ENCODE data around the gene AMT. TPM values are rescaled to one million over a fixed set of nuclear protein-coding genes. Genes with fewer than 3 reads are reported as not detected.
"Not testable (repeated sequence)": the region's sequence is repeated elsewhere in the genome, so short reads cannot be mapped to it uniquely, and the experiment has no call there.

Gene AMT
- total and polyA plus RNA-seq, 4 donors, result 4.1 to 22.2 (median 18.0) TPM

- no peak for DNase-seq (ENCODE audit: low read depth in 4 of 6, low spot score in 6 of 6)
- Histone ChIP-seq H3K9me3 (ENCODE audit: control insufficient read depth, insufficient read depth, low read length) (no peaks in the 10 kb centered on the region), H3K36me3 (ENCODE audit: control insufficient read depth, insufficient read depth, low read length) (peaks cover 3% of the 10 kb centered on the region), H3K4me3 (ENCODE audit: low read depth, low read length) (no peak overlapping the region), H3K4me1 (ENCODE audit: control insufficient read depth, insufficient read depth, low read length) (peaks cover 3% of the 10 kb centered on the region), H3K27me3 (ENCODE audit: control insufficient read depth, insufficient read depth, low read length) (no peaks in the 10 kb centered on the region), H3K27ac (ENCODE audit: low read depth, low read length) (no peak overlapping the region)
- WGBS (ENCODE audit: insufficient coverage), result 78% methylated on average over 1 of the region's 2 CpGs
These were observed 20.5 kb downstream of the AMT start for GRCh38 chr3:49401766-49402165.

GRCh38 chr3:49399461-49399860 is 22.8 kb downstream of the AMT start:
- Histone ChIP-seq H3K4me1 (ENCODE audit: control insufficient read depth, insufficient read depth, low read length) (peaks cover 3% of the 10 kb centered on the region), H3K27me3 (ENCODE audit: control insufficient read depth, insufficient read depth, low read length) (no peaks in the 10 kb centered on the region), H3K36me3 (ENCODE audit: control insufficient read depth, insufficient read depth, low read length) (peaks cover 11% of the 10 kb centered on the region), H3K4me3 (ENCODE audit: low read depth, low read length) (no peak overlapping the region), H3K9me3 (ENCODE audit: control insufficient read depth, insufficient read depth, low read length) (no peaks in the 10 kb centered on the region), H3K27ac (ENCODE audit: low read depth, low read length) (no peak overlapping the region)
- no peak for DNase-seq (ENCODE audit: low read depth in 4 of 6, low spot score in 6 of 6)
- 100% methylated on average over 1 of the region's 3 CpGs for WGBS (ENCODE audit: insufficient coverage)

- peak in 4 of 6 donors; percentile 38 to 91 (median 54) for DNase-seq (ENCODE audit: low read depth in 4 of 6, low spot score in 6 of 6)
- no peak overlapping the region for H3K4me3 ChIP-seq (ENCODE audit: low read depth, low read length)
These were observed 24.8 kb downstream of the AMT start for GRCh38 chr3:49397470-49397869.

GRCh38 chr3:49391310-49391709 is 31.0 kb downstream of the AMT start:
- WGBS (ENCODE audit: insufficient coverage), result no CpG with 5 or more reads among the region's 10 CpGs
- DNase-seq (ENCODE audit: low read depth in 4 of 6, low spot score in 6 of 6), result not testable (repeated sequence)

More at GRCh38 chr3:49397470-49397869, 24.8 kb downstream of the AMT start:
- Histone ChIP-seq H3K36me3 (ENCODE audit: control insufficient read depth, insufficient read depth, low read length) (peaks cover 11% of the 10 kb centered on the region), H3K27me3 (ENCODE audit: control insufficient read depth, insufficient read depth, low read length) (no peaks in the 10 kb centered on the region), H3K4me1 (ENCODE audit: control insufficient read depth, insufficient read depth, low read length) (peaks cover 3% of the 10 kb centered on the region), H3K9me3 (ENCODE audit: control insufficient read depth, insufficient read depth, low read length) (no peaks in the 10 kb centered on the region), H3K27ac (ENCODE audit: low read depth, low read length) (no peak overlapping the region)
- WGBS (ENCODE audit: insufficient coverage), result 33% methylated on average over 3 of the region's 4 CpGs

GRCh38 chr3:49389297-49389696 is 33.0 kb downstream of the AMT start:
- peaks cover 4% of the 10 kb centered on the region for H3K36me3 ChIP-seq (ENCODE audit: control insufficient read depth, insufficient read depth, low read length)
- H3K27me3 ChIP-seq (ENCODE audit: control insufficient read depth, insufficient read depth, low read length), result no peaks in the 10 kb centered on the region
- 94% methylated on average over 6 of the region's 6 CpGs for WGBS (ENCODE audit: insufficient coverage)
- DNase-seq (ENCODE audit: low read depth in 4 of 6, low spot score in 6 of 6), result no peak
- H3K4me1 ChIP-seq (ENCODE audit: control insufficient read depth, insufficient read depth, low read length), result no peaks in the 10 kb centered on the region
- H3K9me3 ChIP-seq (ENCODE audit: control insufficient read depth, insufficient read depth, low read length), result no peaks in the 10 kb centered on the region
- H3K27ac ChIP-seq (ENCODE audit: low read depth, low read length), result no peak overlapping the region
- H3K4me3 ChIP-seq (ENCODE audit: low read depth, low read length), result no peak overlapping the region

More at GRCh38 chr3:49391310-49391709, 31.0 kb downstream of the AMT start:
- not testable (repeated sequence) for H3K4me3 ChIP-seq (ENCODE audit: low read depth, low read length); H3K27me3 ChIP-seq (ENCODE audit: control insufficient read depth, insufficient read depth, low read length); H3K36me3 ChIP-seq (ENCODE audit: control insufficient read depth, insufficient read depth, low read length); H3K27ac ChIP-seq (ENCODE audit: low read depth, low read length); H3K4me1 ChIP-seq (ENCODE audit: control insufficient read depth, insufficient read depth, low read length); H3K9me3 ChIP-seq (ENCODE audit: control insufficient read depth, insufficient read depth, low read length)

- WGBS (ENCODE audit: insufficient coverage), result no CpG with 5 or more reads among the region's 1 CpG
- Histone ChIP-seq H3K27ac (ENCODE audit: low read depth, low read length) (no peak overlapping the region), H3K36me3 (ENCODE audit: control insufficient read depth, insufficient read depth, low read length) (peaks cover 4% of the 10 kb centered on the region), H3K27me3 (ENCODE audit: control insufficient read depth, insufficient read depth, low read length) (no peaks in the 10 kb centered on the region), H3K4me1 (ENCODE audit: control insufficient read depth, insufficient read depth, low read length) (no peaks in the 10 kb centered on the region), H3K4me3 (ENCODE audit: low read depth, low read length) (no peak overlapping the region), H3K9me3 (ENCODE audit: control insufficient read depth, insufficient read depth, low read length) (no peaks in the 10 kb centered on the region)
- no peak for DNase-seq (ENCODE audit: low read depth in 4 of 6, low spot score in 6 of 6)
These were observed 33.9 kb downstream of the AMT start for GRCh38 chr3:49388289-49388820.

GRCh38 chr3:49387721-49388120 is 34.6 kb downstream of the AMT start:
- Histone ChIP-seq H3K9me3 (ENCODE audit: control insufficient read depth, insufficient read depth, low read length) (no peaks in the 10 kb centered on the region), H3K4me3 (ENCODE audit: low read depth, low read length) (no peak overlapping the region), H3K27me3 (ENCODE audit: control insufficient read depth, insufficient read depth, low read length) (no peaks in the 10 kb centered on the region), H3K36me3 (ENCODE audit: control insufficient read depth, insufficient read depth, low read length) (peaks cover 4% of the 10 kb centered on the region), H3K4me1 (ENCODE audit: control insufficient read depth, insufficient read depth, low read length) (no peaks in the 10 kb centered on the region), H3K27ac (ENCODE audit: low read depth, low read length) (no peak overlapping the region)
- 100% methylated on average over 1 of the region's 2 CpGs for WGBS (ENCODE audit: insufficient coverage)
- DNase-seq (ENCODE audit: low read depth in 4 of 6, low spot score in 6 of 6), result no peak

- Histone ChIP-seq H3K4me1 (ENCODE audit: control insufficient read depth, insufficient read depth, low read length) (no peaks in the 10 kb centered on the region), H3K9me3 (ENCODE audit: control insufficient read depth, insufficient read depth, low read length) (no peaks in the 10 kb centered on the region), H3K27me3 (ENCODE audit: control insufficient read depth, insufficient read depth, low read length) (no peaks in the 10 kb centered on the region), H3K27ac (ENCODE audit: low read depth, low read length) (no peak overlapping the region), H3K36me3 (ENCODE audit: control insufficient read depth, insufficient read depth, low read length) (peaks cover 4% of the 10 kb centered on the region), H3K4me3 (ENCODE audit: low read depth, low read length) (no peak overlapping the region)
- WGBS (ENCODE audit: insufficient coverage), result 94% methylated on average over 3 of the region's 11 CpGs
- DNase-seq (ENCODE audit: low read depth in 4 of 6, low spot score in 6 of 6), result no peak
These were observed 36.1 kb downstream of the AMT start for GRCh38 chr3:49386056-49386756.

GRCh38 chr3:49385617-49386016 is 36.7 kb downstream of the AMT start:
- no peak overlapping the region for H3K4me3 ChIP-seq (ENCODE audit: low read depth, low read length)

GRCh38 chr3:49383387-49383786 is 38.9 kb downstream of the AMT start:
- no peaks in the 10 kb centered on the region for H3K9me3 ChIP-seq (ENCODE audit: control insufficient read depth, insufficient read depth, low read length)
- DNase-seq (ENCODE audit: low read depth in 4 of 6, low spot score in 6 of 6), result no peak
- 83% methylated on average over 2 of the region's 5 CpGs for WGBS (ENCODE audit: insufficient coverage)
- H3K27me3 ChIP-seq (ENCODE audit: control insufficient read depth, insufficient read depth, low read length), result no peaks in the 10 kb centered on the region
- no peaks in the 10 kb centered on the region for H3K4me1 ChIP-seq (ENCODE audit: control insufficient read depth, insufficient read depth, low read length)
- peaks cover 4% of the 10 kb centered on the region for H3K36me3 ChIP-seq (ENCODE audit: control insufficient read depth, insufficient read depth, low read length)
- H3K4me3 ChIP-seq (ENCODE audit: low read depth, low read length), result no peak overlapping the region
- no peak overlapping the region for H3K27ac ChIP-seq (ENCODE audit: low read depth, low read length)

More at GRCh38 chr3:49385617-49386016, 36.7 kb downstream of the AMT start:
- Histone ChIP-seq H3K27ac (ENCODE audit: low read depth, low read length) (no peak overlapping the region), H3K4me1 (ENCODE audit: control insufficient read depth, insufficient read depth, low read length) (no peaks in the 10 kb centered on the region), H3K9me3 (ENCODE audit: control insufficient read depth, insufficient read depth, low read length) (no peaks in the 10 kb centered on the region), H3K27me3 (ENCODE audit: control insufficient read depth, insufficient read depth, low read length) (no peaks in the 10 kb centered on the region), H3K36me3 (ENCODE audit: control insufficient read depth, insufficient read depth, low read length) (peaks cover 4% of the 10 kb centered on the region)
- WGBS (ENCODE audit: insufficient coverage), result no CpG with 5 or more reads among the region's 1 CpG
- DNase-seq (ENCODE audit: low read depth in 4 of 6, low spot score in 6 of 6), result no peak
